Duodenal mucosa (tissue), 2 donors: ENCODE measurements around the gene DDX1.
"Not testable (repeated sequence)": the region's sequence is repeated elsewhere in the genome, so short reads cannot be mapped to it uniquely, and the experiment has no call there.

ENCODE experiments used
- H3K27ac ChIP-seq: one replicate; pipeline ENCODE4 v1.7.0; 2013; ENCODE audit warnings: low read depth, low read length
- H3K27me3 ChIP-seq, 2 donors: one replicate each; pipeline ENCODE4 v1.7.0; 2013; ENCODE audit warnings: low read length in 2 of 2, control low read depth in 1 of 2; ENCODE audit not compliant: insufficient read depth in 2 of 2, control insufficient read depth in 1 of 2
- H3K36me3 ChIP-seq, 2 donors: one replicate each; pipeline ENCODE4 v1.7.0; 2013; ENCODE audit warnings: low read length in 2 of 2, control low read depth in 1 of 2; ENCODE audit not compliant: insufficient read depth in 2 of 2, control insufficient read depth in 1 of 2
- H3K4me1 ChIP-seq, 2 donors: one replicate each; pipeline ENCODE4 v1.7.0; 2013; ENCODE audit warnings: low read length in 2 of 2, control low read depth in 1 of 2; ENCODE audit not compliant: insufficient read depth in 2 of 2, control insufficient read depth in 1 of 2
- H3K4me3 ChIP-seq, 2 donors: one replicate each; pipeline ENCODE4 v1.7.0; 2013; ENCODE audit warnings: low read length in 2 of 2, low read depth in 1 of 2
- H3K9ac ChIP-seq, 2 donors: one replicate each; pipeline ENCODE4 v1.7.0; 2013; ENCODE audit warnings: low read length in 2 of 2, low read depth in 1 of 2
- H3K9me3 ChIP-seq, 2 donors: one replicate each; pipeline ENCODE4 v1.7.0; 2013; ENCODE audit warnings: low read length in 2 of 2, control low read depth in 1 of 2; ENCODE audit not compliant: control insufficient read depth in 1 of 2

Gene DDX1

GRCh38 chr2:15591692-15592463 is at the start of gene DDX1:
DDX1 (plus strand) TSS chr2:15591868; CDS start chr2:15591934, 66 bp downstream.
- H3K9ac ChIP-seq = peak within 1 kb of the TSS; percentile 86 to 92
- H3K4me1 ChIP-seq = peaks cover 0 to 20% of the 10 kb centered on the region in 2 donors
- H3K9me3 ChIP-seq = no peaks in the 10 kb centered on the region
- H3K36me3 ChIP-seq = peaks cover 9 to 21% of the 10 kb centered on the region in 2 donors
- peak within 1 kb of the TSS; percentile 89 to 96 for H3K4me3 ChIP-seq
- H3K27me3 ChIP-seq = no peaks in the 10 kb centered on the region
- H3K27ac ChIP-seq = peak within 1 kb of the TSS; percentile 85

- H3K27me3 ChIP-seq, H3K4me1 ChIP-seq, H3K9me3 ChIP-seq, H3K27ac ChIP-seq, H3K4me3 ChIP-seq, H3K9ac ChIP-seq: not testable (repeated sequence)
- peaks cover 6 to 14% of the 10 kb centered on the region in 2 donors for H3K36me3 ChIP-seq
These were observed 49.4 kb upstream of the DDX1 start for GRCh38 chr2:15542269-15542668.

GRCh38 chr2:15543053-15543452 is 48.6 kb upstream of the DDX1 start:
- H3K4me1 ChIP-seq = no peaks in the 10 kb centered on the region
- no peaks in the 10 kb centered on the region for H3K9me3 ChIP-seq
- no peak overlapping the region for H3K9ac ChIP-seq
- peaks cover 3 to 14% of the 10 kb centered on the region in 2 donors for H3K36me3 ChIP-seq
- no peak overlapping the region for H3K4me3 ChIP-seq
- H3K27ac ChIP-seq = no peak overlapping the region
- H3K27me3 ChIP-seq = no peaks in the 10 kb centered on the region

- Histone ChIP-seq H3K36me3 (peaks cover 8 to 10% of the 10 kb centered on the region in 2 donors), H3K4me1 (no peaks in the 10 kb centered on the region), H3K27ac (no peak overlapping the region), H3K27me3 (no peaks in the 10 kb centered on the region), H3K9ac (no peak overlapping the region), H3K4me3 (no peak overlapping the region), H3K9me3 (no peaks in the 10 kb centered on the region)
These were observed 48.1 kb upstream of the DDX1 start for GRCh38 chr2:15543541-15543940.

- Histone ChIP-seq H3K9ac (no peak overlapping the region), H3K27ac (no peak overlapping the region), H3K4me1 (no peaks in the 10 kb centered on the region), H3K27me3 (no peaks in the 10 kb centered on the region), H3K36me3 (peaks cover 4 to 14% of the 10 kb centered on the region in 2 donors), H3K9me3 (no peaks in the 10 kb centered on the region), H3K4me3 (no peak overlapping the region)
These were observed 47.4 kb upstream of the DDX1 start for GRCh38 chr2:15544227-15544626.

- Histone ChIP-seq H3K27me3 (no peaks in the 10 kb centered on the region), H3K9me3 (no peaks in the 10 kb centered on the region), H3K36me3 (peaks cover 4 to 15% of the 10 kb centered on the region in 2 donors), H3K4me1 (no peaks in the 10 kb centered on the region), H3K27ac (no peak overlapping the region), H3K9ac (no peak overlapping the region), H3K4me3 (no peak overlapping the region)
These were observed 45.2 kb upstream of the DDX1 start for GRCh38 chr2:15546297-15547098.

- Histone ChIP-seq H3K27ac (no peak overlapping the region), H3K9me3 (no peaks in the 10 kb centered on the region), H3K4me3 (no peak overlapping the region), H3K4me1 (no peaks in the 10 kb centered on the region), H3K36me3 (peaks cover 4 to 20% of the 10 kb centered on the region in 2 donors), H3K27me3 (no peaks in the 10 kb centered on the region), H3K9ac (no peak overlapping the region)
These were observed 44.4 kb upstream of the DDX1 start for GRCh38 chr2:15547115-15547876.

- Histone ChIP-seq H3K36me3 (peaks cover 8 to 23% of the 10 kb centered on the region in 2 donors), H3K27ac (no peak overlapping the region), H3K4me1 (no peaks in the 10 kb centered on the region), H3K27me3 (no peaks in the 10 kb centered on the region), H3K9me3 (no peaks in the 10 kb centered on the region), H3K4me3 (no peak overlapping the region), H3K9ac (no peak overlapping the region)
These were observed 42.7 kb upstream of the DDX1 start for GRCh38 chr2:15548974-15549373.

- peaks cover 6 to 7% of the 10 kb centered on the region in 2 donors for H3K4me1 ChIP-seq
- no peaks in the 10 kb centered on the region for H3K27me3 ChIP-seq
- H3K27ac ChIP-seq = no peak overlapping the region
- no peak overlapping the region for H3K4me3 ChIP-seq
- no peaks in the 10 kb centered on the region for H3K9me3 ChIP-seq
- H3K9ac ChIP-seq = no peak overlapping the region
- H3K36me3 ChIP-seq = peaks cover 4 to 18% of the 10 kb centered on the region in 2 donors
These were observed 38.1 kb upstream of the DDX1 start for GRCh38 chr2:15553519-15553918.

GRCh38 chr2:15553951-15554350 is 37.7 kb upstream of the DDX1 start:
- no peak overlapping the region for H3K9ac ChIP-seq
- no peak overlapping the region for H3K4me3 ChIP-seq
- no peaks in the 10 kb centered on the region for H3K27me3 ChIP-seq
- H3K36me3 ChIP-seq = peaks cover 4 to 14% of the 10 kb centered on the region in 2 donors
- H3K27ac ChIP-seq = no peak overlapping the region
- peaks cover 6 to 7% of the 10 kb centered on the region in 2 donors for H3K4me1 ChIP-seq
- no peaks in the 10 kb centered on the region for H3K9me3 ChIP-seq
